Endodermal cell (in vitro differentiated cells): ENCODE data around the gene IL13RA2. TPM values are rescaled to one million over a fixed set of nuclear protein-coding genes. Genes with fewer than 3 reads are reported as not detected.

Experiments
- DNase-seq: peaks from one replicate; pipeline ENCODE4 v3.0.0-alpha.2; 2017
- H3K27ac ChIP-seq: 2 replicates; pipeline ENCODE4 v1.5.1; 2013; ENCODE audit warnings: mild to moderate bottlenecking, low read depth, low read length, moderate library complexity
- H3K27me3 ChIP-seq: 2 replicates; pipeline ENCODE4 v1.6.1; 2013; ENCODE audit warnings: mild to moderate bottlenecking, low read length, moderate library complexity; ENCODE audit not compliant: insufficient read depth, control insufficient read depth, poor library complexity, severe bottlenecking
- H3K36me3 ChIP-seq: 2 replicates; pipeline ENCODE4 v1.7.0; 2013; ENCODE audit warnings: mild to moderate bottlenecking, low read length, moderate library complexity; ENCODE audit not compliant: control insufficient read depth, insufficient read depth
- H3K4me1 ChIP-seq: one replicate; pipeline ENCODE4 v1.7.0; 2013; ENCODE audit warnings: low read length; ENCODE audit not compliant: control insufficient read depth, insufficient read depth
- H3K4me3 ChIP-seq: 2 replicates; pipeline ENCODE4 v1.5.1; 2013; ENCODE audit warnings: mild to moderate bottlenecking, low read length, moderate library complexity
- H3K9ac ChIP-seq: 2 replicates; pipeline ENCODE4 v1.6.1; 2013; ENCODE audit warnings: mild to moderate bottlenecking, low read length, moderate library complexity; ENCODE audit not compliant: poor library complexity, severe bottlenecking; ENCODE audit errors: extremely low read depth
- H3K9me3 ChIP-seq: 2 replicates; pipeline ENCODE4 v1.6.1; 2013; ENCODE audit warnings: mild to moderate bottlenecking, low read length, moderate library complexity; ENCODE audit not compliant: control insufficient read depth
- H3K27ac Mint-ChIP-seq: 2 replicates; pipeline ENCODE4 v1.8.0; 2020; ENCODE audit warnings: mixed read lengths
- H3K27me3 Mint-ChIP-seq: 2 replicates; pipeline ENCODE4 v1.8.0; 2021; ENCODE audit warnings: mild to moderate bottlenecking, mixed read lengths; ENCODE audit not compliant: insufficient read depth
- H3K36me3 Mint-ChIP-seq: 2 replicates; pipeline ENCODE4 v1.8.0; 2020; ENCODE audit warnings: low read depth, mixed read lengths
- H3K4me1 Mint-ChIP-seq: 2 replicates; pipeline ENCODE4 v1.8.0; 2020; ENCODE audit warnings: mixed read lengths
- H3K4me3 Mint-ChIP-seq: 2 replicates; pipeline ENCODE4 v1.8.0; 2020; ENCODE audit warnings: mild to moderate bottlenecking, moderate library complexity, mixed read lengths
- H3K9me3 Mint-ChIP-seq: 2 replicates; pipeline ENCODE4 v1.8.0; 2020; ENCODE audit warnings: mild to moderate bottlenecking, mixed read lengths
- WGBS, 2 experiments: methylation state at CpG; one replicate each; pipeline versions ENCODE4 v1.1.5 to v1.1.7; 2013; ENCODE audit warnings: missing lambda C conversion rate in 2 of 2, mixed read lengths in 1 of 2; ENCODE audit not compliant: insufficient coverage in 1 of 2, insufficient read length in 1 of 2; 5-methylcytosine and 5-hydroxymethylcytosine counted together
- total RNA-seq, 2 donors: library from RNA; stranded (reverse); fragmentation: NEBNext Ultra II Directional in 1 of 2; extraction: Animal tissue kit (Norgen Biotek cat#: 25700) in 1 of 2; gene quantifications; 2 replicates in 1 of 2; 3 replicates in 1 of 2; pipeline ENCODE4 v1.2.1, GENCODE V29; 2021
- TF ChIP-seq, protein P1 (sequence below): fragments of 200-600 bp; sonication (generic); conservative IDR thresholded peaks from 2 replicates; pipeline ENCODE4 v1.5.0; 2021; ENCODE audit warnings: antibody characterized with exemption, mild to moderate bottlenecking

IL13RA2 gene
- total RNA-seq, 2 donors from 2014 or later = not detected

DNA sequence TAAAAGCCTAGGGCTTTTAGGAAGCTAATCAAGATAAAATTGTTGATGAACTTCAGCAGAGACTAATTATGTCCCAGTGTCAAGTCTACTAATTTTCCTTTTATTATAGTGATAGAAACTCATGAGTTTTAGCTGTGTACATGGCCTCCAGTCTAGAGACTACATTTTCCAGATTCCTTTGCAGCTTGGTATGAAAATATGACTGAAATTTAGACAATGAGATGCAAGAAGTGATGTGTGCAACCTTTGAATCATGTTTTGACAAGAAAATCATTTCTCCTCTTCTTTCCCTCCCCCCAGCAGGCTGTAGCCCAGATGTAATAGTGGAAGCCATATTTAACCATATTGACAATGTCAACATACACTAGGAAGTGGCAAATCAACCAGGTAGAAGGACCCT, 30.3 kb upstream of the IL13RA2 start:
- Histone ChIP-seq H3K36me3 (no peaks in the 10 kb centered on the region), H3K9me3 (no peaks in the 10 kb centered on the region), H3K27ac (no peak overlapping the region), H3K9ac (no peak overlapping the region), H3K4me3 (no peak overlapping the region), H3K4me1 (no peaks in the 10 kb centered on the region), H3K27me3 (no peaks in the 10 kb centered on the region)
- no peaks in the 10 kb centered on the region for H3K9me3 Mint-ChIP-seq
- H3K36me3 Mint-ChIP-seq = no peaks in the 10 kb centered on the region
- H3K4me3 Mint-ChIP-seq = no peak overlapping the region
- H3K27me3 Mint-ChIP-seq = peaks cover 6% of the 10 kb centered on the region
- TF ChIP-seq, protein P1, sequence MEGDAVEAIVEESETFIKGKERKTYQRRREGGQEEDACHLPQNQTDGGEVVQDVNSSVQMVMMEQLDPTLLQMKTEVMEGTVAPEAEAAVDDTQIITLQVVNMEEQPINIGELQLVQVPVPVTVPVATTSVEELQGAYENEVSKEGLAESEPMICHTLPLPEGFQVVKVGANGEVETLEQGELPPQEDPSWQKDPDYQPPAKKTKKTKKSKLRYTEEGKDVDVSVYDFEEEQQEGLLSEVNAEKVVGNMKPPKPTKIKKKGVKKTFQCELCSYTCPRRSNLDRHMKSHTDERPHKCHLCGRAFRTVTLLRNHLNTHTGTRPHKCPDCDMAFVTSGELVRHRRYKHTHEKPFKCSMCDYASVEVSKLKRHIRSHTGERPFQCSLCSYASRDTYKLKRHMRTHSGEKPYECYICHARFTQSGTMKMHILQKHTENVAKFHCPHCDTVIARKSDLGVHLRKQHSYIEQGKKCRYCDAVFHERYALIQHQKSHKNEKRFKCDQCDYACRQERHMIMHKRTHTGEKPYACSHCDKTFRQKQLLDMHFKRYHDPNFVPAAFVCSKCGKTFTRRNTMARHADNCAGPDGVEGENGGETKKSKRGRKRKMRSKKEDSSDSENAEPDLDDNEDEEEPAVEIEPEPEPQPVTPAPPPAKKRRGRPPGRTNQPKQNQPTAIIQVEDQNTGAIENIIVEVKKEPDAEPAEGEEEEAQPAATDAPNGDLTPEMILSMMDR = no peak
- no peak for DNase-seq
- no peak overlapping the region for H3K27ac Mint-ChIP-seq
- no peaks in the 10 kb centered on the region for H3K4me1 Mint-ChIP-seq

DNA sequence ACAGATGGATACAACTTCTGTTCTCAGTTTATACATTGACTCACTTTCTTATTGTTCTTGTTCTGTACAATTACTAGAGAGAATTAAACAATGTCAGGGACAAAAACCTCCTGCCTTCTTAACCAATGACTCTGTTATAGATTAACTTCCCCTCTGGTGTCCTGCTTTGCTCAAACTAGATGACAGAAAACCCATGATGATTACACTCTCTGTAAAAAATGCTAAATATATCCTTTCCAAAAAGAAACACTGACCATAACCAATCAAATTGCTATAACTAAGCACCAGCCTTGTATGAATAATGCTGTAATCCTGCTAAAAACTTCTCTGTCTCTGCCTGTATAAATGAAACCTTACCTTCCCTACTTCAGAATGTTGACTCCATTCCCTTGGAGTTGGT, 29.8 kb upstream of the IL13RA2 start:
- H3K4me3 ChIP-seq = no peak overlapping the region
- H3K27me3 Mint-ChIP-seq = peaks cover 3% of the 10 kb centered on the region
- H3K9ac ChIP-seq = no peak overlapping the region
- no peaks in the 10 kb centered on the region for H3K4me1 Mint-ChIP-seq
- no peak overlapping the region for H3K27ac ChIP-seq
- no peak overlapping the region for H3K4me3 Mint-ChIP-seq
- TF ChIP-seq, protein P1 = no peak
- H3K27ac Mint-ChIP-seq = no peak overlapping the region
- no peaks in the 10 kb centered on the region for H3K36me3 ChIP-seq
- DNase-seq = no peak
- H3K27me3 ChIP-seq = no peaks in the 10 kb centered on the region
- no peaks in the 10 kb centered on the region for H3K9me3 ChIP-seq
- H3K9me3 Mint-ChIP-seq = no peaks in the 10 kb centered on the region
- H3K36me3 Mint-ChIP-seq = no peaks in the 10 kb centered on the region
- H3K4me1 ChIP-seq = no peaks in the 10 kb centered on the region

DNA sequence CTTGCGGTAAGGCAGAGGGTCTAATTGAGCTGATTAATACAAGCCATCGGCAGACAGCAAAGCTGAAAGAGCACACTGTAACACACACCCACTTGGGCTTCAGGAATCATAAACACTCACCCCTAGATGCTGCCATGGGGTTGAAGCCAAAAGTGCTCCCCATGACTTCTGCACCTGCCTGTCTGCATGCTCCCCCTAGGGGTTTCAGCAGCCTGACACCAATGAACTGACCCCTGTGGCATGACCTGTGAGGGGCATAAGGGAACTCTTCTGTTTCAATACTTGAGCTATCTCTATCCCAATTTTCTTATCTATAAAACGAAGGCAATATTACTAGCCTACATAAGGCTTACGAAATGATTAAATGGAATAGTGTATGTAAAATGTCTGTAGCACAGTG, 23.0 kb upstream of the IL13RA2 start:
- H3K27me3 Mint-ChIP-seq = peaks cover 3% of the 10 kb centered on the region
- no peaks in the 10 kb centered on the region for H3K9me3 Mint-ChIP-seq
- Histone ChIP-seq H3K4me3 (no peak overlapping the region), H3K36me3 (no peaks in the 10 kb centered on the region), H3K27ac (no peak overlapping the region), H3K9ac (no peak overlapping the region), H3K9me3 (no peaks in the 10 kb centered on the region), H3K27me3 (no peaks in the 10 kb centered on the region), H3K4me1 (no peaks in the 10 kb centered on the region)
- TF ChIP-seq, protein P1 = peak; percentile 59
- H3K27ac Mint-ChIP-seq = no peak overlapping the region
- H3K4me3 Mint-ChIP-seq = no peak overlapping the region
- no peaks in the 10 kb centered on the region for H3K4me1 Mint-ChIP-seq
- H3K36me3 Mint-ChIP-seq = no peaks in the 10 kb centered on the region
- DNase-seq = peak; percentile 55
- 100% methylated on average over 2 of the region's 4 CpGs; no CpG with 5 or more reads in 1 of the 2 experiments for WGBS, 2 experiments
